ENCODE measurements around the gene DNMT3L.

The DNMT3L gene

DNA sequence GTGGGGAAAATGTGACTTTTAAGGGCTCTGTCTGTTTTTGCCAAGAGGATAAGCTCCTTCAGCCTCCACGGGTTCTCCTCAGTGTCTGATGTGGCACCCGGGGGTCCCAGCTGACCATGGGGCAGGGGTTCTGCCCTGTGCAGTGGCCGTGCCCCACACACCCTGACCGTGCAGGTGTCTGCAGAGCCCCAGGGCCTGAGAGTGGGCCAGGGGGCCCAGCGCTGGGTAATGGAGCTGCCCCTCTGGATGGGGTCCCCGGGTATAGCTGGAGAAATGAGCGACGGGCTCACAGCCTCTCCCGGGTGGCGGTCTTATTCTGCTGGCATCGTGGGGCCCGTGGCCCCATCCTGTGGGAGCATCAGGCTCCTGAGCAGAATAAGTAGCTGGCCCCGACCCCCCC, 35.2 kb upstream of the DNMT3L start:
- Histone ChIP-seq H3K9me3 (ENCODE audit: severe bottlenecking) (no peaks in the 10 kb centered on the region), H3K27ac (no peak overlapping the region), H3K27me3 (ENCODE audit: insufficient read depth, low read depth, severe bottlenecking) (no peaks in the 10 kb centered on the region), H3K36me3 (no peaks in the 10 kb centered on the region), H3K4me3 (ENCODE audit: low read depth, low read length) (no peak overlapping the region)
- DNase-seq = no peak
- TF ChIP-seq, protein P1, sequence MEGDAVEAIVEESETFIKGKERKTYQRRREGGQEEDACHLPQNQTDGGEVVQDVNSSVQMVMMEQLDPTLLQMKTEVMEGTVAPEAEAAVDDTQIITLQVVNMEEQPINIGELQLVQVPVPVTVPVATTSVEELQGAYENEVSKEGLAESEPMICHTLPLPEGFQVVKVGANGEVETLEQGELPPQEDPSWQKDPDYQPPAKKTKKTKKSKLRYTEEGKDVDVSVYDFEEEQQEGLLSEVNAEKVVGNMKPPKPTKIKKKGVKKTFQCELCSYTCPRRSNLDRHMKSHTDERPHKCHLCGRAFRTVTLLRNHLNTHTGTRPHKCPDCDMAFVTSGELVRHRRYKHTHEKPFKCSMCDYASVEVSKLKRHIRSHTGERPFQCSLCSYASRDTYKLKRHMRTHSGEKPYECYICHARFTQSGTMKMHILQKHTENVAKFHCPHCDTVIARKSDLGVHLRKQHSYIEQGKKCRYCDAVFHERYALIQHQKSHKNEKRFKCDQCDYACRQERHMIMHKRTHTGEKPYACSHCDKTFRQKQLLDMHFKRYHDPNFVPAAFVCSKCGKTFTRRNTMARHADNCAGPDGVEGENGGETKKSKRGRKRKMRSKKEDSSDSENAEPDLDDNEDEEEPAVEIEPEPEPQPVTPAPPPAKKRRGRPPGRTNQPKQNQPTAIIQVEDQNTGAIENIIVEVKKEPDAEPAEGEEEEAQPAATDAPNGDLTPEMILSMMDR (IDR thresholded peaks at IDR 0.05; ENCODE audit: low read depth, low read length) = no peak

DNA sequence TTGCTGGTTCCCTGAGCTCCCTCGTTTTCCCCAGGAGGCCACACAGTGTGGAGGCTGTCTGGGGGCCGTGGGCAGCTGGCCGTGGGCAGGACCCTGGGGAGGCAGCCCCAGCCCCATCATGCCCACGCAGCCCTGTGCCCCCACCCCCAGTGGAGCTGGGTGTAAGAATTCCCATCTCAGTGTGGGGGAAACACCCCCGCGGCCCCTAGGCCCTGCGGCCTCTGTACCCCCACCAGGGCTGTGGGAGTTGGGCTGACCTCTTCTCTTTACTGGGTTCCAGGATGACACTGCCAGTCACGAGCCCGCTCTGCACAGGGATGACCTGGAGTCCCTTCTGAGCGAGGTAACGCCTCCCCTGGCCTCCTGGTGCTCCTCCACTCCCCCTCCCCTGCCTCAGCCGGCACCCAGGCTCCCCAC, 34.4 kb upstream of the DNMT3L start:
- H3K27me3 ChIP-seq (ENCODE audit: insufficient read depth, low read depth, severe bottlenecking) = no peaks in the 10 kb centered on the region
- no peaks in the 10 kb centered on the region for H3K36me3 ChIP-seq
- H3K27ac ChIP-seq = no peak overlapping the region; the same call in 1 of the 2 replicates
- H3K9me3 ChIP-seq (ENCODE audit: severe bottlenecking) = no peaks in the 10 kb centered on the region
- H3K4me3 ChIP-seq (ENCODE audit: low read depth, low read length) = no peak overlapping the region
- no peak for DNase-seq
- TF ChIP-seq, protein P1 (IDR thresholded peaks at IDR 0.05; ENCODE audit: low read depth, low read length) = no peak

DNA sequence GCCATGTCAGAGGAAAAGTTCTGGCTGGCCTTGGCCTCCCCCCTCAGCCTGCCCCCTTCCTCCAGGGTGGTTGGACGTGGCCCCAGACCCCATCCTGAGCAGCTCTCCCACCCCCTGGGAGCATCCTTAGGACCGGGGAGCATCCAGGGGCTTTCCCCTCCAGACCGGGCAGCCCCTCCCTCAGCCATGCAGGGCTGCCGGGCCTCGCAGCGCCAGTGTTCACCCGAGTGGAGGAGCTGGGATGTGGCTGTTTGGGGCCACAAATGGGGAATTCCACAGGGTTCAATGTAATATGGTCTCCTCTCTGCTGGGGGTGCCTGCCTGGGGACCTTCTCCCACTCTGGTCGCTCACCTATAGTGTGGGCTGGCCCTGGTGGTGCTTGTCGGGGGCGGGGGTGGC, 33.9 kb upstream of the DNMT3L start:
- Histone ChIP-seq H3K27ac (no peak overlapping the region; the same call in 1 of the 2 replicates), H3K9me3 (ENCODE audit: severe bottlenecking) (no peaks in the 10 kb centered on the region), H3K4me3 (ENCODE audit: low read depth, low read length) (no peak overlapping the region), H3K36me3 (no peaks in the 10 kb centered on the region), H3K27me3 (ENCODE audit: insufficient read depth, low read depth, severe bottlenecking) (no peaks in the 10 kb centered on the region)
- no peak for DNase-seq
- TF ChIP-seq, protein P1 (IDR thresholded peaks at IDR 0.05; ENCODE audit: low read depth, low read length) = no peak

DNA sequence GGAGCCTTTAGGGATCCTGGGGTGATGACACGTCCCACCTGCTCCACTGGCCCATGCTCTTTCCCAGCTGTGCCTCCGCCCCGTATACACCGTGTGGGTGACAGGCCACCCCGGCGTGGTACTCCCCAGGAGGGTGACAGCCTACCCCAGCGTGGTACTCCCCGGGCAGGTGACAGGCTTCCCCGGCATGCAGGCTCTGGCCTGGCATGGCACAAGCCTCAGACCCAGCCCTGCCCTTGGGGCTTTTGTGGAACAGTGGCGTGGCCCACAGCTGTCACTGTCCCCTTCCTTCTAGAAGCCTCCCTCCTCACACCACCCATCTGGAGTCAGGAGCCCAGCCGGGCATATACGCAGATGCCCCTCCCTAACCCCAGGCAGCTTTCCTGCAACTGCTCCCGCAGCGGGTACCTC, 33.5 kb upstream of the DNMT3L start:
- no peaks in the 10 kb centered on the region for H3K9me3 ChIP-seq (ENCODE audit: severe bottlenecking)
- no peaks in the 10 kb centered on the region for H3K27me3 ChIP-seq (ENCODE audit: insufficient read depth, low read depth, severe bottlenecking)
- no peak for DNase-seq
- TF ChIP-seq, protein P1 (IDR thresholded peaks at IDR 0.05; ENCODE audit: low read depth, low read length) = no peak
- no peak overlapping the region for H3K27ac ChIP-seq
- H3K36me3 ChIP-seq = no peaks in the 10 kb centered on the region
- no peak overlapping the region for H3K4me3 ChIP-seq (ENCODE audit: low read depth, low read length)

DNA sequence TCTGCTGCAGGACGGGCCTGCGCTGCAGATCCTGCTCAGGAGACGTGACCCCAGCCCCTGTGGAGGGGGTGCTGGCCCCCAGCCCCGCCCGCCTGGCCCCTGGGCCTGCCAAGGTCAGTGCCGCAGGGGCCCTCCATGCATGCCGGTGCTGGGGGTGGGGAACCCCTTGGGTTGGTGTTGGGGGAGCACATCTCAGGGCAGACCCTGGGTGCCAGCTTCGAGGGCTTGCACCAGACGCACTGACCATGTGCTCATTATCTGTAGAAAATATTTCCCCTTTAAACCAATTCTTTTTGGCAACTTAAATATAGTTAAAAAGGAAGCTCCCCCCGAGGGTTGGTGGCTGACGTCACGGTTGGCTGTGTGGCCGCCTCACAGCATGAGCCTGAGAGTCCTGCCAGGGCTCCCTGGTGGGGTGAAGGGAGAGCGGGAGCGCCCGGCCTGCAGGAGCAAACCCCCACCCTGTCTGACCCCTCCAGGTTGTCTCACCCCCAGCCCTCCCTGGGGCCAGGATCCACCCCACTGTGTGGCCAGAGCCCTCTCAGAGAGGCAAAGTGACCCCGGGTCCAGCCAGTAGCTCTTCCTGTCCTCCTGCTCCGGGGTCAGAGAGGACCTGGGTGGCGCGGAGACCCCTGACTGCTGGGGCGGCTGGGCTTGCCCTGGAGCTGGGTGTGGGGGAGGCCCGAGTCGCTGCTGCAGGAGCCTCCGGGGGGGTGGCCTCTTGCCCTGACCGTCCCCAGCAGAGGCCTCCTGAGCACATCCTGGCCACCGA, 32.9 kb upstream of the DNMT3L start:
- TF ChIP-seq, protein P1 (IDR thresholded peaks at IDR 0.05; ENCODE audit: low read depth, low read length) = no peak
- H3K9me3 ChIP-seq (ENCODE audit: severe bottlenecking) = no peaks in the 10 kb centered on the region
- no peak for DNase-seq
- H3K27me3 ChIP-seq (ENCODE audit: insufficient read depth, low read depth, severe bottlenecking) = no peaks in the 10 kb centered on the region
- H3K27ac ChIP-seq = no peak overlapping the region
- no peak overlapping the region for H3K4me3 ChIP-seq (ENCODE audit: low read depth, low read length)
- H3K36me3 ChIP-seq = no peaks in the 10 kb centered on the region
